ENCODE data around the gene SFRP5.

The SFRP5 gene

DNA sequence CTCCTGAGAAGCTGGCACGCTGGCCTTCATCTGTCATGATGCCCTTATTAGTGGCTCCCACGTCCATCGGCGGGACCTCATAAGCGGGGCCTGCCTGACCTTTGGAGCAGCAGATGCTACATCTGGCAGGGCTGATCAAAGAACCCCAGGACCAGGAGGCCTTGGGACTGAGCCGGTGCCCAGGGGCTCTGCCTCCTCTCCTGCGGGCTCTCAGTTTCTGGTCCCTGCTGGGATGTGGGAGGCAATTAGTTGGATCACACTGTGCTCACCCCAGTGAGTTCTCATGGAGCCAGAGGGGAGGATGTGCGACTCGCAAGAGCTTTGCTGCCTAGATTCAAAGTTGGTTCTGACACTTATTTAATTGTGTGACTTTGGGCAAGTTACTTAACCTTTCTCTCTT is 28.7 kb upstream of the SFRP5 start:
- TF ChIP-seq, protein P1, sequence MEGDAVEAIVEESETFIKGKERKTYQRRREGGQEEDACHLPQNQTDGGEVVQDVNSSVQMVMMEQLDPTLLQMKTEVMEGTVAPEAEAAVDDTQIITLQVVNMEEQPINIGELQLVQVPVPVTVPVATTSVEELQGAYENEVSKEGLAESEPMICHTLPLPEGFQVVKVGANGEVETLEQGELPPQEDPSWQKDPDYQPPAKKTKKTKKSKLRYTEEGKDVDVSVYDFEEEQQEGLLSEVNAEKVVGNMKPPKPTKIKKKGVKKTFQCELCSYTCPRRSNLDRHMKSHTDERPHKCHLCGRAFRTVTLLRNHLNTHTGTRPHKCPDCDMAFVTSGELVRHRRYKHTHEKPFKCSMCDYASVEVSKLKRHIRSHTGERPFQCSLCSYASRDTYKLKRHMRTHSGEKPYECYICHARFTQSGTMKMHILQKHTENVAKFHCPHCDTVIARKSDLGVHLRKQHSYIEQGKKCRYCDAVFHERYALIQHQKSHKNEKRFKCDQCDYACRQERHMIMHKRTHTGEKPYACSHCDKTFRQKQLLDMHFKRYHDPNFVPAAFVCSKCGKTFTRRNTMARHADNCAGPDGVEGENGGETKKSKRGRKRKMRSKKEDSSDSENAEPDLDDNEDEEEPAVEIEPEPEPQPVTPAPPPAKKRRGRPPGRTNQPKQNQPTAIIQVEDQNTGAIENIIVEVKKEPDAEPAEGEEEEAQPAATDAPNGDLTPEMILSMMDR (IDR thresholded peaks at IDR 0.05; ENCODE audit: control insufficient read depth, insufficient read depth, low read depth, low read length, missing control alignments), result no peak
- no peak overlapping the region for H3K4me3 ChIP-seq (ENCODE audit: control insufficient read depth, low read depth, low read length)
- DNase-seq (ENCODE audit: low read depth), result no peak

GRCh38 chr10:97798958-97799610 is 27.3 kb upstream of the SFRP5 start:
- TF ChIP-seq, protein P1 (IDR thresholded peaks at IDR 0.05; ENCODE audit: control insufficient read depth, insufficient read depth, low read depth, low read length, missing control alignments), result no peak
- no peak overlapping the region for H3K4me3 ChIP-seq (ENCODE audit: control insufficient read depth, low read depth, low read length)
- DNase-seq (ENCODE audit: low read depth), result no peak

- no peak overlapping the region for H3K4me3 ChIP-seq (ENCODE audit: control insufficient read depth, low read depth, low read length)
- TF ChIP-seq, protein P1 (IDR thresholded peaks at IDR 0.05; ENCODE audit: control insufficient read depth, insufficient read depth, low read depth, low read length, missing control alignments), result no peak
- no peak for DNase-seq (ENCODE audit: low read depth)
These were observed 24.9 kb upstream of the SFRP5 start for GRCh38 chr10:97796651-97797050.

GRCh38 chr10:97795886-97796285 is 24.1 kb upstream of the SFRP5 start:
- TF ChIP-seq, protein P1 (IDR thresholded peaks at IDR 0.05; ENCODE audit: control insufficient read depth, insufficient read depth, low read depth, low read length, missing control alignments), result no peak

GRCh38 chr10:97791824-97792721 is 20.3 kb upstream of the SFRP5 start:
- H3K4me3 ChIP-seq (ENCODE audit: control insufficient read depth, low read depth, low read length), result no peak overlapping the region
- TF ChIP-seq, protein P1 (IDR thresholded peaks at IDR 0.05; ENCODE audit: control insufficient read depth, insufficient read depth, low read depth, low read length, missing control alignments), result peak; percentile 98
- no peak for DNase-seq (ENCODE audit: low read depth)

More at GRCh38 chr10:97795886-97796285, 24.1 kb upstream of the SFRP5 start:
- no peak for DNase-seq (ENCODE audit: low read depth)
- H3K4me3 ChIP-seq (ENCODE audit: control insufficient read depth, low read depth, low read length), result no peak overlapping the region

DNA sequence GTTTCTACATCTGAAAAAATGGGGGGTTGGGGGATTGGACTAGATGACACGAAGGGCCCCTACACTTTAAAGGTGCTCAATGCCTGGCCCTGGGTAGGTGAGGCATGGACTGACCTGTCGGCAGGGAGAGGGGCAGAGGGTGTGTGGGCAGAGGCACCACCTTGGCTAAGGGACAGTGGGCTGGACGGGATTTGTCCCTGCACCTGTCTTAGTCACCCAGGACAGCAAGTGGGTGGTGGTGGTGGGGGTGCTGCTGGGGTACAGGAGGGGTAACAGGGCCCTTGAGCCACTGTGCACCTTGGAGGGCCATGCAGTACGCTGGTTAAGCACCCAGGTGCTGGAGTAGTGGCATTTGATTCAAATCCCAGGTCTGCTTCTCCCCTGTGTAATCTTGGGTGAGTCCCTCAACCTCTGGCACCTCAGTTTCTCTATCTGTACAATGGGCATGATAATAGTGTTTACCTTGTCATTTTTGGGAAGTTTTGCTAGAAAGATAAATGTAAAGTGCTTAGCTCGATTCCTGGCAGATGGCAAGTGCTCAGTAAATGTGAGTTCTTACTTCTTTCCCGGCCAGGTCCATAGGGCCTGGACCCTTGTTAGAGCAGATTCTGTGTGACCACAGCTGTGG is 18.1 kb upstream of the SFRP5 start:
- no peak overlapping the region for H3K4me3 ChIP-seq (ENCODE audit: control insufficient read depth, low read depth, low read length)
- TF ChIP-seq, protein P1 (IDR thresholded peaks at IDR 0.05; ENCODE audit: control insufficient read depth, insufficient read depth, low read depth, low read length, missing control alignments), result no peak
- DNase-seq (ENCODE audit: low read depth), result no peak
